ENCODE results near the gene SMIM35. TPM values are rescaled to one million over a fixed set of nuclear protein-coding genes. Genes with fewer than 3 reads are reported as not detected.

SMIM35 gene
- total and polyA plus RNA-seq, 2 of the 4 experiments (the other 2 are of a cell fraction): not detected

- Histone ChIP-seq H3K9me1 (ENCODE audit: insufficient read depth, low read length) (no peaks in the 10 kb centered on the region), H3K4me2 (ENCODE audit: low read depth, low read length) (no peak overlapping the region), H2AK5ac (ENCODE audit: low read depth, low read length) (no peak overlapping the region), H3K27ac (ENCODE audit: insufficient read depth, low read length) (no peak overlapping the region), H3K9me3 (ENCODE audit: control insufficient read depth, insufficient read depth, low read length) (no peaks in the 10 kb centered on the region), H3K79me1 (ENCODE audit: low read depth in 1 of 2, low read length in 2 of 2) (no peaks in the 10 kb centered on the region), H3K18ac (ENCODE audit: low read depth, low read length) (no peak overlapping the region), H2AK9ac (replicated peaks; ENCODE audit: low read depth, low read length, poor library complexity) (no peak overlapping the region), H4K5ac (ENCODE audit: low read depth, low read length) (no peak overlapping the region), H3K4me3 (ENCODE audit: insufficient read depth, low read depth, low read length) (no peak overlapping the region), H3K4me1 (ENCODE audit: control insufficient read depth, insufficient read depth, low read length) (no peaks in the 10 kb centered on the region), H3K56ac (ENCODE audit: extremely low read depth, insufficient read depth, low read length) (no peak overlapping the region), H3K4ac (ENCODE audit: low read depth, low read length) (no peak overlapping the region), H3K23ac (ENCODE audit: low read depth, low read length) (no peak overlapping the region), H2BK5ac (ENCODE audit: low read depth, low read length, poor library complexity, severe bottlenecking) (no peak overlapping the region), H4K20me1 (ENCODE audit: insufficient read depth, low read length) (no peaks in the 10 kb centered on the region), H2AFZ (replicated peaks; ENCODE audit: low read length, poor library complexity) (peak overlapping the region; percentile 43), H2BK15ac (ENCODE audit: low read depth, low read length) (no peak overlapping the region), H4K8ac (ENCODE audit: low read depth in 2 of 2, low read length in 2 of 2) (no peak overlapping the region), H3K14ac (replicated peaks; ENCODE audit: low read depth, low read length) (no peak overlapping the region), H4K91ac (ENCODE audit: insufficient read depth, low read depth, low read length) (no peak overlapping the region), H3K36me3 (ENCODE audit: control insufficient read depth, insufficient read depth, low read length) (no peaks in the 10 kb centered on the region), H3K9ac (ENCODE audit: low read depth, low read length) (no peak overlapping the region), H2BK120ac (ENCODE audit: low read depth, low read length) (no peak overlapping the region), H2BK20ac (ENCODE audit: low read depth, low read length) (no peak overlapping the region), H3K27me3 (ENCODE audit: control insufficient read depth, insufficient read depth, low read length) (peaks cover 2% of the 10 kb centered on the region)
- dilution Hi-C loops (cut with HindIII; ENCODE audit: low sequenced_read_pairs, unreplicated experiment) (no loop called here), in situ Hi-C loops (cut with MboI; ENCODE audit: low sequenced_read_pairs) (no loop called here), intact Hi-C loops (cut with micrococcal nuclease) (no loop called here)
- no peak for ATAC-seq (ENCODE audit: low read depth)
- ChIA-PET CTCF (no interaction called here), POLR2A (ENCODE audit: unreplicated experiment) (no interaction called here)
- 46% methylated on average over 3 of the region's 7 CpGs; no CpG with 5 or more reads in 1 of the 2 experiments for WGBS, 2 experiments (ENCODE audit: extremely low coverage in 2 of 2, insufficient read length in 1 of 2)
- TF ChIP-seq CTCF (conservative IDR thresholded peaks at IDR 0.05; ENCODE audit: low read depth, low read length) (no peak), MAFK (IDR thresholded peaks at IDR 0.05; ENCODE audit: low read depth, low read length) (no peak), CEBPB (IDR thresholded peaks at IDR 0.05; ENCODE audit: low read depth, low read length) (no peak), MAZ (IDR thresholded peaks at IDR 0.05; ENCODE audit: borderline replicate concordance, low read depth, low read length) (no peak), RAD21 (IDR thresholded peaks at IDR 0.05; ENCODE audit: low read length) (no peak), RFX5 (IDR thresholded peaks at IDR 0.05; ENCODE audit: low read depth, low read length) (no peak), SMC3 (IDR thresholded peaks at IDR 0.05; ENCODE audit: low read depth, low read length) (no peak)
- TF ChIP-seq, protein P1, sequence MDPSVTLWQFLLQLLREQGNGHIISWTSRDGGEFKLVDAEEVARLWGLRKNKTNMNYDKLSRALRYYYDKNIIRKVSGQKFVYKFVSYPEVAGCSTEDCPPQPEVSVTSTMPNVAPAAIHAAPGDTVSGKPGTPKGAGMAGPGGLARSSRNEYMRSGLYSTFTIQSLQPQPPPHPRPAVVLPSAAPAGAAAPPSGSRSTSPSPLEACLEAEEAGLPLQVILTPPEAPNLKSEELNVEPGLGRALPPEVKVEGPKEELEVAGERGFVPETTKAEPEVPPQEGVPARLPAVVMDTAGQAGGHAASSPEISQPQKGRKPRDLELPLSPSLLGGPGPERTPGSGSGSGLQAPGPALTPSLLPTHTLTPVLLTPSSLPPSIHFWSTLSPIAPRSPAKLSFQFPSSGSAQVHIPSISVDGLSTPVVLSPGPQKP (IDR thresholded peaks at IDR 0.05; ENCODE audit: borderline replicate concordance, low read depth, low read length): no peak
- no peak for DNase-seq
- no TSS peak for BruUV-seq (replicated peaks)
Measured at GRCh38 chr11:118115048-118115447, 28.3 kb upstream of the SMIM35 start.
